Stimulated activated CD4-positive, alpha-beta T cell treated with anti-CD3 and anti-CD28 coated beads, TNF-alpha, amount 100 ng/mL, for 4 hours (primary cell): ENCODE measurements around the gene REPIN1.
A peak's percentile ranks its signal among the peaks of the same experiment; 100 is the strongest.

Source experiments
- DNase-seq, 3 experiments: peaks; one replicate each; pipeline ENCODE4 v3.0.0-alpha.2; 2020; ENCODE audit warnings: low read depth in 3 of 3

Gene REPIN1

DNA sequence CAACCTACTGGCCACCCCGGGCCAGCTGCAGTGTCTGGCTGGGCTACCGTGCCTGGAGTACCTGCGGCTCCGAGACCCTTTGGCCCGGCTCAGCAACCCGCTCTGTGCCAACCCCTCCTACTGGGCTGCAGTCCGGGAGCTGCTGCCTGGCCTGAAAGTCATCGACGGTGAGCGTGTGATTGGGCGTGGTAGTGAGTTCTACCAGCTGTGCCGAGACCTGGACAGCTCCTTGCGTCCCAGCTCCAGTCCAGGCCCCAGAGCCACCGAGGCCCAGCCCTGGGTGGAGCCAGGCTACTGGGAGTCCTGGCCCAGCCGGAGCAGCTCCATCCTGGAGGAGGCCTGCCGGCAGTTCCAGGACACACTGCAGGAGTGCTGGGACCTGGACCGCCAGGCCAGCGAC lies 31.4 kb upstream of the REPIN1 start:
- no peak for DNase-seq

DNA sequence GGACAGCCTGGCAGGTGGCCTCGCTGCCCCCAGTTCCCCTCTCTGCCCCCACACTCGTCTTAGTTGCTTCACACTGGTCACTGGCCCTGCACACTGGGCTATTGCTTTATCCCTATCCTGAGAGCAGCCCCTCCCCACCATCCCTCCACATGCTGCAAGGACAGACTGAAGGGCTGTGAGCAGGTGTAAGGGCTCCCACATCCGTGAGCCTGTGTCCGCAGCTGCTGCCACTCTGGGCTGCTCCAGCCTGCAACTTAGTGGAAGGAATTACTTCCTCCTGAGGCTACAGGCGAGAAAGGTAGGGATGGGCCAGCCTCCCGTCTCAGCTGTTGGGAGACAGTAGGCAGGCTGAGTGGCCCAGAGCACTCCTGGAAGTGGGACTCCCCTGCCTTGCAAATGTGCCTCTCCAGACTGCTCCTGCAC lies 31.0 kb upstream of the REPIN1 start:
- no peak for DNase-seq

DNA sequence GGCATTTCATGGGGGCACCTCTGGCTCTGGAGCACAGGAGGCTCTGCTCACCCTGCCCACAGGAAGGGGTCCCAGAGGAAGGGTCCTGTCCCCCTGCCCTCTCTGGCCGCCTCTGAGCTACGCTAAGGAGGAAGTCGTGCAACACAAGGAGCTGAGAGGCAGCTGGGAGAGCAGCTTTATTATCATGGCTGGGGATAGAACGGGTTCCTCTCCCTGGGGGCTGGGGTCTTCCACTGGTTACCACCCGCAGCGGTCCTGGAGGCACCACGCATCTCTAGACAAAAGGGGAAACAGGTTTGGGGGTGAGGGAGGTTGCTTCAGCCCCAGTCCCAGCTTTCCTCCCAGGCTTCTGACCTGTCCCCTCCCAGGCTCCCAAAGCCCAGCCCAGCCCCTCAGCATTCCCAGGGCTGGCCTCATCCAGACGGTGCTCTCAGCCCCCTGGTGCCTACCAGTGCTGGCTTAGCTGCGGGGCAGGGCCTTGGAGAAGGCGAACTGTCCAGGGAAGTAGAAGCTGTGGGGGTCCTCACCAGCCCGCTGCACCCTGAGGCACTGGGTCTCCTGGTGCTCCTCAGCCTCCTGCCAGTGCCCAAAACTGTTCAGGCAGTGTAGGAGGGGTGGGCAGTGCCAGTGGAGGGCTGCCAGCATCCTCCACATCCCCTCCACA lies 30.3 kb upstream of the REPIN1 start:
- no peak for DNase-seq

DNA sequence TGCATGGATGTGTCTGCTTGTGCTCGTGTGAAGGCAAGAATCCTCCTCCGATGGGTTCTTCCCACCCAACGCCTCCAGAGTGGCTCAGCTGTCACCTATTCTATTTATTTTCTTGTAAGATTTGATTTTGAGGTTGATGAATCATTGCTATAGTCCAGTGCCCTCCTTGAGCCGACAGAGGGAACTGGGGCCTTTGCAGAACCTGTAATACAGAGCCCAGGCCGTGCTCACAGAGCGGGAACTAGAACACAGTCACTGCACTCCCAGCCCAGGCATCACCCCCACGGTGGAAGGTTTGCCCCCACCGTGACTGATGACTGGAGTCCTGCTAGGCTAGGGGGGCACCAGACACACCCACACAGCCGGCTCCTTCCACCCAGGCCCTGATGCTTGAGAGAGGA lies 29.2 kb upstream of the REPIN1 start:
- DNase-seq, result no peak

DNA sequence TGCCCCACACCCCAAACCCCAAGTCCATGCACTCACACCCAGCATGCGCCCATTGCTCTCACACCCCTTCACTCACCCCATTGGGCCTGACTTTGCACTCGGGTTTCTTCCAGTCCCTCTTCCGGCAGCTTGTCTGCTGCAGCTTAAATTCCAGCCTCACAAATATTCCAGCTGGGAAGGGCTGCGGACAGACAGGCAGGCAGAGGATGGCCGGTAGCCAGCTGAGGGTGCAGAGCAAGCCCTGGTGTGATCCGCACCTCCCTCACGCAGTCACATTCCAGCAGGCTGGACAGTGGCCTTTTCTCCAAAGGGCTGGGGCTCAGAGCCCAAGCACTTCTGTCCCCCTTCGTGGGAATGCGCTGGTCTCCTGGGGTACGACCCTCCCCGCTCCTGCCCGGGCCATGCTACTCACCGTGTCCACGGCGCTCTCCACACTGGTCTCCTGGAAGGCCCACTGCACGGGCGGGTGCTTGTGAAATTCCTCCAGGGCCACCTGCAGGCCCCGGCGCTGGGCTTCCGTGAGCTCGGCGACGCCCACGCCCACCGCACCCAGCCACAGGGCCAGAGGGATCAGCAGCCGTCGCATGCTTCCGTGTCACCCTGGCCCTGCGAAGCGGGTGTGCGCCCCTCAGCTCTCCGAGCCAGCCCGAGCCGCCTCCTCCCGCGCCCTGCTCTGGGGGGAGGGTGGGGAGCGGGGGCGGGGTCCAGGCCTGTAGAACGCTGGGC lies 28.4 kb upstream of the REPIN1 start:
- DNase-seq, result no peak

DNA sequence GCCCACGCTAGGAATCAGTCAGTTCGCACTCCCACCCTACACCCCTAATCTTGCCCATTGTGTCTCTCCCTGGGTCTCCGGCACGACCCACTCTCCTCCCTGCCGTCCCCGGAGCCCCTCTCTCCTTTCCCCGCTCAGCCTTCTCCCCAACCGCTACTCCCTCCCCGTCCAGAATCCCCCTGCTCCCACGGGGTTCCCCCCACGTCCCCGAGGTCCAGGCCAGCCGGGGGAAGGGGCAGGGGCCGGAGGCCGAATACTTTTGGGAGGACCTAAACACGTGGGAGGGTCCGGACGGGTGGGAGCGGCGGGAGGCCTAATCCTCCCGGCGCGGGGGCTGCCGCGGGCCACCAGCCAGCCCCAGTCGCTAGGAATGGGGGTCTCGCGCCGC lies 27.8 kb upstream of the REPIN1 start:
- DNase-seq, result no peak

DNA sequence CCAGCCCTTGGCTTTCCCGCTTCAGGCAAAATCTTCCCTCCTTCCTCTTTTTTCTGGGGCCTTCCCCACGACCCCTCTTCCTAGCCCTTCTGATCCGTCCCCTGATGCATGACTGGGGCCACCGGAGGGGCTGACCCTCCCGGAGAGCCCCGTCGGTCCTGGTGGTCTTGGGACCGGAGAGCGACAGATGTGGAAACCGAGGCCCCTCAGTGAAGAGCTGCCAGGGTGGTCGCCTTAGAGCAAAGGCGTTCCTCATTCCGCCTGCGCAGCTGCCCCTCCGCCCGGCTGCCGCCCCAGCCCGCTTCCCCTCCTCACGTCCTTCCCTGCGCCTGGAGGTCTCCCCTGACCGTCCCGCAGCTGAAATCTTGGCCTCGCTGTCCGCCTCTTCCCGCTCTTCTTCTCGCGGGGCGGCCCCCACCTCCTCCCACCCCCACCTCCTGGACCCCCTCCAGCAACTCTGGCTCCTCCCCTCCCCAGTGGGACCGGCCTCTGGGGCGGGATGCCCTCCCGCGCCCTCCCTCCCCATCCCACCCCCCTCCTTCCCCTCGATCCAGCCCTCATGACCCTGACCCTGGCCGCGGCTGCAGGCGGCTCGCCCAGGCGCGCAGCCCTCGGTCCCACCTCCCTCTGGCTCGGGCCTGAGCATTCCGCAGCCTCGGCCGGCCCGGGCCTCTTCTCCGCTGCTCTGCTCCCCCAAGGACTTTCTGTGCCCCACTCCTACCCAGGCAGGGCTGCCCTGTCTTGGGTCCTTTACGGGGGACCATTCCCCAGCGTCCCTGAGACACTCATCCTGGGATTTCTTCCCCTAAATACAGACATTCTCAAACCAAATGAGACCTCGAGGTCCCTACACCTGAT lies 27.1 kb upstream of the REPIN1 start, which contains the start of gene RARRES2:
RARRES2 (minus strand) TSS at position 367 of the 858 bp plus-strand sequence. CDS start 1,020 bp downstream, outside the sequence.
- no peak for DNase-seq

DNA sequence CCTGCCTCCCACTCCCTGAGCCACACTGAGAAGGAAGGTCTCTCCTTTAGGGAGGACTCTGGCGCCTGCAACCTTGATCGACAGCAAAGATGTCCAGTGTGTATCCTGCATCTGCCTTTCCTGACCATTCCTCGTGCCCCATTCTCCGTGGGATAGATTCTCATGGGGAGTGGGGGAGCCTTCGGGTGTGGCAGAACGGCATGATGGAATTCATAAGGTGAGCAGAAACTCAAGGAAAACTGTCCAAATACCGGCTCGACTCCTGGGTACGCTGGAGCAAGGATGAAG lies 26.6 kb upstream of the REPIN1 start:
- no peak for DNase-seq

DNA sequence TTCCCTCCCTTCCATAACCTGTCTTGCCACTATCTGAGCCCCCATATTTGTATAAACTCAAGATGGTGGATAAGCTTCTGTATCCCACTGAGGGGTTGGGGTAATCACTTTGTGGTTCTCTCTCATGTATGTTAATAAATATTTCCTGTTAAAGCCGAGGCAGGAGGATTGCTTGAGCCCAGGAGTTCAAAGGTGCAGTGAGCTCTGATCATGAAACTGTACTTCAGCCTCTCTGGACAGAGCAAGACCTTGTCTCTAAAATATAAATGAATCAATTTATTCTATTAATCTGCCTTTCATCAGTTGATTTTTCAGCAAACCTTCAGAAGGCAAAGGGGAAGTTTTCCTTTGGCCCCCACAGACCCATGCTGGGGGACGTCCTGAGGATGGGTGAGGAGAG lies 25.4 kb upstream of the REPIN1 start:
- DNase-seq, result no peak

DNA sequence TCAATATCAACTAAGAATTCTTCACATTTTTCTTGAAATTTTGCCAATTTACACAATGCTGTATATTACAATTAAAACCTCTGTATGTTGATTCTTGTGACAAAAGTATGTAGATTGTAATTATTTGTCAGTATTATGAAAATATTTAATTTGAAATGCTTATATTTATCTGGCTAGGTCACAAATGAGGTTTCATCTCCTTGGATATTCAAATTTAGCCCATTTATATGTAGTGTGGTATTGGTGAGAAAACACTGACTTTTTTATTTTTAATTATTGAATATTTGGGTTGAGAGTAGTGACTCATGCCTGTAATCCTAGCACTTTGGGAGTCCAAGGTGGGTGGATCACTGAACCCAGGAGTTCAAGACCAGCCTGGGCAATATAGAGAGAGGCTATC lies 24.3 kb upstream of the REPIN1 start:
- DNase-seq, result no peak

DNA sequence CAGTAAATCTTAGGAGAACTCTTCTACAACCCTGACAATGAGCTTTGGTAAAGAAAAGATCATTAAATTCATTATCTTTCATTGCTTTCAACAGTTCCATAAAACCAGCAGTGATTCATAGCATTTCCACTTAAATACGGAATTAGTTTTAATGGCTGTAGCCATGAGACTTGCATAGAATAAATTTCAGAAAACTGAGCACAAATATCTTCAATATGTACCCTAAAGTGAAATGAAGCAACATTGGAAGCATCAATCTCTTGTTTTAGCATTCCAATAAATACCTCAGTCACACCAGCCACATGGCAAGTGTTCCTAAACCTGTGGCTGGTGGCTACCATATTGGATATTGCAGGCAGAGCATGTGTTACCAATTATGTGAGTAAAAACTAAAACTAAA lies 23.6 kb upstream of the REPIN1 start:
- no peak for DNase-seq

DNA sequence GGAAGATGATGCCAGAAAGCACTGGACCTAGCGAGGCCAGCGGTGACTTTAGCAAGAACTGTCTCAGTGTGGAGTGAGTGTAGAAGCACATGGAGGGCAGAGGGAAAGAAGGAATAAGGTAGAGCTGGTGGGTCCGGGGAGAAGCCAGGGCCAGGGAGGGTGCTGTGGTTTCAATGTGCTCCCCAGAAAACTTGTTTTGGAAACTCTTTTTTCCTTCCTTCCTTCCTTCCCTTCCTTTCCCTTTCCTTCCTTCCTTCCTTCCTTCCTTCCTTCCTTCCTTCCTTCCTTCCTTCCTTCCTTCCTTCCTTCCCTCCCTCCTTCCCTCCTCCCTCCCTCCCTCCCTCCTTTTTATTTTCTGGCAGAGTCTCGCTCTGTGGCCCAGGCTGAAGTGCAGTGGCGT lies 21.7 kb upstream of the REPIN1 start:
- no peak for DNase-seq

DNA sequence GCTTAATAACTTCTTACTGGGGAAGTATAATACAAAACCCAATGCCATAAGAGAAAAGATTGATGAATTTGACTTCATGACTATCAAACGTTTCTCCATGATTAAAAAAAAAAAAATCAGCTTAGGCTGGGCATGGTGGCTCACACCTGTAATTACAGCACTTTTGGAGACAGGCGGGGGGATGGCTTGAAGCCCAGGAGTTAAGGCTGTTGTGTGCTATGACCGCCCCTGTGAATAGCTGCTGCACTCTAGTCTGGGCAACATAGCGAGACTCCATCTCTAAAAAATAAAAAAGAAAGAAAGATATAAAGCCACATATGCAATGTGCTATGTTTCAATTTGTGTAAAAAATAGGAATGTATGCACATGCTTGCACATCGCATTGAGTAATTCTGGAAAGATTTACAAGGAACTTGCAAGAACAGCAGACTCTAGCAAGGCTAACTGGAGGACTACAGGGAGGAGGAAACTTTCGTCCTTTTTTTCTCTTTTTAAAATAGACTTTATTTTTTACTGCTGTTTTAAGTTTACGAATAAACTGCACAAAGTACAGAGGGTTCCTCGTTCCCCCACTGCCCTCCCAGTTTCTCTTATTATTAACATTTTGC lies 16.9 kb upstream of the REPIN1 start:
- DNase-seq, result no peak

DNA sequence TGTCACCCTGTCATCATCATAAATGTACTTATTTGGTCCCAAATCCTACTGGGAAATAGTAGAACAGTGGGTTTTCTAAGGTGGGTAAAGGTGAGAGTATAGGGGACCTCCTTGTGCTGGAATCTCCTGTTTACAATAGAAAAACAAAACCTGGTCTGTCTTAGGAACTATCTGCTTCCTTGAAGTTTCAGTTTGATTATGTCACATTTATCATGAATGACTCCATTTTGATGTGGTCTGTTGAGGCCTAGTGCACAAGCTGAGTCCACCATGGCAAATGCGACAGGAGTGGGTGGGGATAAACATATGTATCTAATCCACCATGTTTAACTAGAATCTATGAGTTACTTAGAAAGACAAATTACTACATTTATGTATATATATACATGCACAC lies 13.0 kb upstream of the REPIN1 start:
- no peak for DNase-seq

DNA sequence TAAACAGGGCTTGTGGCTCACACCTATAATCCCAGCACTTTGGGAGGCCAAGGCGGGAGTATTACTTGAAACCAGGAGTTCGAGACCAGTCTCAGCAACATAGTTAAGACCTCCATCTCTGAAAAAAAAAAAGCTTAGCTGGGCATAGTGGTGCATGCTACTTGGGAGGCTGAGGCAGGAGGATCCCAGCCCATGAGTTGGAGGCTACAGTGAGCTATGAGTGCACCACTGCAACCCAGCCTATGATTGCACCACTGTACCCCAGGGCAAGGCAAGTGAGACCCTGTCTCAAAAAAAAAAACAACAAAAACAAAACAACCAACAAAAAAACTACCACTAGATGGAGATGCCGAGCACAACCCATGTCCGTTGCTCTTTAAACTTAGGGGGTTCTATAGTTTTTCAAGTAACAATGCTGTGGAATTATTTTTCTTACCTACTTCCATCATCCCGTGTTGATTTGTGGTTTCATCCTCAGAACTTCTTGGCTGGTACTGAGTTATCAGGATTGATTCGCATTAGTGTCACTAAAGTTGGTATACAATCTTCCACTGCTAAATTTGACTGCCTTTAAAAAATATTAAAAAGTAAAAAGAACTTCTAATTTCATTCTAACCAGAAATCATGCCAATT lies 12.2 kb upstream of the REPIN1 start:
- no peak for DNase-seq

DNA sequence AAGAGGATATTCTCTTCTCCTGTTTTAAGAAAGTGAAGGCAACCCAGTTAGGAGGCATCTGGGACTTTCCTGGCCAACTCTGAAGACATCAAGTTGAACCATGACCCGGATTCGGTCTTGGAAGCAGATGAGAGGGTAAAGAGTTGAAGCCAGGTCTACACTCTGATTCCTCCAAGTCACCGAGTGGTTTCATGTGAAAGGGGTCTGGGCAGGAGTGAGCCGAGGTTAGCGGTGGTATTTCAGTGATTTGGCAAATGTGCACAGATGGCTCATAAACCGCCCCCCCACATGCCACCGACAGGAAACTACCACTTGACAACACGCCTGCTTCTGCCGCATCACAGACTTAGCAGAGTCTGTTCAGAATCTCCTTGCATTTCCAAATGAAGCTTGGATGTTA lies 11.4 kb upstream of the REPIN1 start:
- peak; percentile 26 to 56 (median 51) for DNase-seq

DNA sequence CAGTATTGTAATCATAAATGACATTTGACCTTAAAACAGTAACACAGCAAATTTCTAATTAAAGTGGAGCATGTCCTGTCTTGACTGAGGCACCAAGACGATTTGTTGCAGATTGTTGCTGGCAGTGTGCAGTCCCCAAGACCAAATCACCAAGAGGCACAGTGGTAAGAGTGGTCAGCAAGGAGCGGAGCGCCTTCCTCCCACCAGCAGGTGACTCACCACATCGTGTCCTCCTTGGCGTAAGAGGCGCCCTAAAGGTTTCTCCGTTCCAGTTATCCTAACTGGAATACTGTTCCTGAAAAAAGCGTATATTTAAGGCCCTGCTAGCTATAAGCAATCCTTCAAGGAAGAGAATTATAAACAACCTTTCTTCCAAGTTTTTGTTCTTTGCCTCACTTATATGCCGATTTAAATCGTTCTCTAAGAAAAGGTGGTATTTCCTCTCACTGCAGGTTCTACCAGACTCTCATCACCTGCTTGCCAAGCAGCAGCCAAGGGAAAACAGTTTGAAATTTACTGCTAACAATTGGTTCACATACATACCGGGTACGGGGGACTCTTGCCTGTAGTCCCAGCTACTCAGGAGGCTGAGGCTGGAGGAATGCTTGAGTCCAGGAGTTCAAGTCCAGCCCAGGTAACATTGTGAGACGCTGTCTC lies 10.7 kb upstream of the REPIN1 start:
- DNase-seq, result no peak

DNA sequence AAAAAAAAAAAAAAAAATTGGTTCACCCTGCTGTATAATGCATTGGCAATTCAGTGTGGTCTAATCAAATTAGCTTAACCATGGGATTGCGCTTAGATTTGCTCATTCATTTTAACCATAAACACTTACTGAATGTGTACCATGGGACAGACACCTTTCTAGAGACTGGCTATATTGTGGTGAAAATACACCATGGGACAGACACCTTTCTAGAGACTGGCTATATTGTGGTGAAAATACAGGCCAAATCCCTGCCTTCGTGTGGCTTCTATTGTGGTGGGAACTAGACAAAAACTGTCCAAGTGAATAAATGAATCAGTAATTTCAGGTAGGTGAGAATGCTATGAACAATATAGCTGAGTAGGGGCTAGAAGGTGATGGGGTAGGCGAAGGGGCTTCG lies 10.2 kb upstream of the REPIN1 start:
- no peak for DNase-seq

DNA sequence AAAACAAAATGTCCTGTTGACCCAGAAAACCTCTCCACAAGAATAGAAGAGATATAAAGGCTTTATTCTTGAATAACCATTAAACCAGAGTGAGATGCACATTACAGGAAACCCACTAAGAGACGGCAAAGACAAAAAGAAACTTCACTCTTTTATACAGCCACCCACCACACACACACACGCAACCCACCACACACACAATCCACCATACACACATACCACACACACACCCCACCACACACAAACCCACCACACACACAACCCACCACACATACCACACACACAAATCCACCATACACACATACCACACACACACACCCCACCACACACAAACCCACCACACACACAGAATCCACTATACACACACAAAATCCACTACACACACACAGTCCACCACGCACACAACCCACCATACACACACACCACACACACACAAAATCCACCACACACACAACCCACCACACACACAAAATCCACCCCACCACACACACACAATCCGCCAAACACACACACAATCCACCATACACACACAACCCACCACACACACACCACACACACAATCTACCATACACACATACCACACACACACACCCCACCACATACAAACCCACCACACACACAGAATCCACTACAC lies 9.5 kb upstream of the REPIN1 start:
- no peak for DNase-seq

DNA sequence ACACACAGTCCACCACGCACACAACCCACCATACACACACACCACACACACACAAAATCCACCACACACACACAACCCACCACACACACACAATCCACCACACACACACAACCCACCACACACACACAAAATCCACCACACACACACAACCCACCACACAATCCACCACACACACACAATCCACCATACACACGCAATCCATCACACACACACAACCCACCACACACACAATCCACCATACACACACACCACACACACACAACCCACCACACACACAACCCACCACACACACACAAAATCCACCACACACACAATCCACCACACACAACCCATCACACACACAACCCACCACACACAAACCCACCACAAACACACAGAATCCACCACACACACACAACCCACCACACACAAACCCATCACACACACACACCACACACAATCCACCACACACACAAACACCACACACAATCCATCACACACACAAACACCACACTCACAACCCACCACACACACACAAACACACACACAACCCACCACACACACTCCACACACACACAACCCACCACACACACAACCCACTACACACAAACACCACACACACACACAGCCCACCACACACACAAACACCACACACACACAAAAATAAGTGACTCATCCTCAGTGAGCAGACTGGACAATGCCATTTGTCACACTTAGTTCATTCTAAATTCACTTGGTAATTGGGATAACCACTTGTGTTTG lies 8.8 kb upstream of the REPIN1 start:
- DNase-seq, result no peak
